ENCODE measurements around the gene TMEM203.

TMEM203 gene

GRCh38 chr9:137224830-137225694, 19.6 kb upstream of the TMEM203 start, which contains the start of gene CYSRT1:
Gene CYSRT1 (plus strand): TSS chr9:137225174. CDS start chr9:137225622, 448 bp downstream.
- H3K27ac ChIP-seq = peak within 1 kb of the TSS; percentile 71 to 97
- peak within 1 kb of the TSS; percentile 87 for H3K4me3 ChIP-seq
- TF ChIP-seq, protein P1, sequence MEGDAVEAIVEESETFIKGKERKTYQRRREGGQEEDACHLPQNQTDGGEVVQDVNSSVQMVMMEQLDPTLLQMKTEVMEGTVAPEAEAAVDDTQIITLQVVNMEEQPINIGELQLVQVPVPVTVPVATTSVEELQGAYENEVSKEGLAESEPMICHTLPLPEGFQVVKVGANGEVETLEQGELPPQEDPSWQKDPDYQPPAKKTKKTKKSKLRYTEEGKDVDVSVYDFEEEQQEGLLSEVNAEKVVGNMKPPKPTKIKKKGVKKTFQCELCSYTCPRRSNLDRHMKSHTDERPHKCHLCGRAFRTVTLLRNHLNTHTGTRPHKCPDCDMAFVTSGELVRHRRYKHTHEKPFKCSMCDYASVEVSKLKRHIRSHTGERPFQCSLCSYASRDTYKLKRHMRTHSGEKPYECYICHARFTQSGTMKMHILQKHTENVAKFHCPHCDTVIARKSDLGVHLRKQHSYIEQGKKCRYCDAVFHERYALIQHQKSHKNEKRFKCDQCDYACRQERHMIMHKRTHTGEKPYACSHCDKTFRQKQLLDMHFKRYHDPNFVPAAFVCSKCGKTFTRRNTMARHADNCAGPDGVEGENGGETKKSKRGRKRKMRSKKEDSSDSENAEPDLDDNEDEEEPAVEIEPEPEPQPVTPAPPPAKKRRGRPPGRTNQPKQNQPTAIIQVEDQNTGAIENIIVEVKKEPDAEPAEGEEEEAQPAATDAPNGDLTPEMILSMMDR (IDR thresholded peaks at IDR 0.05) = no peak

DNA sequence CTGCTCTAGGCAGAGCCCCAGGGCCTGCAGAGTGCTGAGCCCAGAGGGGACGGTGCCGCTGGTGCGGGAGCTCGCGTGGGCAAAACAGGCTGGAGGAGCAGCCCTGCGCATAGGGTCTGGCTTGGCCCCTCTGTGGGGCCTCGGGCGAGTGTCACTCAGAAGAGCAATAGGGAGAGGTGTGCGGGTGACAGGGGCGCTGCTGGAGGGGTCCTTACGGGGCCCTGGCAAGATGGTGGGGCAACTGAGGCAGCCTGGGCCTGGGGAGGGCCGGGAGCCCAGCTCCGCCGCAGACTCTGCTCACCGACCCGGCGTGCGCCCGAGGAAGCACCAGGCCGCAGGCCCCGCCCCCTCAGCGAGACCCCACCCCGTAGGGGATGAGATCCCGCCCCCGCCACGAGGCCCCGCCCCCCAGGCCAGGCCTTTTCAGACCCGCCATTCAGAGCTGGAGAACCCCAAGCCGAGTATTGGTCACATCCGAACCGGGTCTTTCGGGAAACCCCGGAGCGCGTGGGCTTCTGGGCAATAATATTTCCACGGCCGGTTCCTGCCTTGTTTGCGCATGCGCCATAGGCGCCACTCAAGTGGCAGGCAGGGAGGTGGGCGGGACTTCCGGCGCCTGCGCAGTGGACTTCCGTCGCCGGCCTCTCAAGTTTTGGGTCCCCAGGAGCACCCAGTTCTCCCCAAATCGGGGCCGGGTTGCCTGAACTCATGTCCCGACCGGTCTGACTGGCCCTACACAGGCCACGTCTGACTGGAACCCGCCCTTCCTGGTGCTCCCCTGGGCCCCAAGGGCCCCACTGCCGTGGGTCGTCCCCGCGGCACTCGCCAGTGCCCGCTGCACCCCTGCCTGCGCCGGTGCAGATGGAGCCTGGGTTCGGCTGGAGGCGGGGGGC, 17.9 kb upstream of the TMEM203 start:
- H3K27ac ChIP-seq = peak overlapping the region; percentile 71 to 97
- peak overlapping the region; percentile 87 for H3K4me3 ChIP-seq
- peak; percentile 99 for DNase-seq (ENCODE audit: low spot score)
- TF ChIP-seq, protein P1 (IDR thresholded peaks at IDR 0.05) = no peak

More at GRCh38 chr9:137224830-137225694, 19.6 kb upstream of the TMEM203 start, which contains the start of gene CYSRT1:
- DNase-seq (ENCODE audit: low spot score) = no peak

GRCh38 chr9:137222190-137223077, 17.0 kb upstream of the TMEM203 start, which contains the start of gene RNF208:
Gene RNF208 (minus strand): TSS chr9:137222240. CDS start chr9:137221212, 1,028 bp downstream.
- TF ChIP-seq, protein P1 (IDR thresholded peaks at IDR 0.05) = no peak

GRCh38 chr9:137221506-137222111, 16.2 kb upstream of the TMEM203 start:
- peak overlapping the region; percentile 87 for H3K4me3 ChIP-seq
- no peak for DNase-seq (ENCODE audit: low spot score)
- peak overlapping the region in 1 of 2 donors; percentile 97 for H3K27ac ChIP-seq
- TF ChIP-seq, protein P1 (IDR thresholded peaks at IDR 0.05) = no peak

More at GRCh38 chr9:137222190-137223077, 17.0 kb upstream of the TMEM203 start, which contains the start of gene RNF208:
- DNase-seq (ENCODE audit: low spot score) = no peak
- Histone ChIP-seq H3K27ac (peak within 1 kb of the TSS; percentile 71 to 97), H3K4me3 (peak within 1 kb of the TSS; percentile 87)

GRCh38 chr9:137221095-137221505, 15.7 kb upstream of the TMEM203 start:
- no peak overlapping the region for H3K27ac ChIP-seq
- DNase-seq (ENCODE audit: low spot score) = no peak
- peak overlapping the region; percentile 87 for H3K4me3 ChIP-seq
- TF ChIP-seq, protein P1 (IDR thresholded peaks at IDR 0.05) = no peak

All from coronary artery (tissue), 2 donors.